ENCODE measurements around the gene APEH.

Gene APEH

DNA sequence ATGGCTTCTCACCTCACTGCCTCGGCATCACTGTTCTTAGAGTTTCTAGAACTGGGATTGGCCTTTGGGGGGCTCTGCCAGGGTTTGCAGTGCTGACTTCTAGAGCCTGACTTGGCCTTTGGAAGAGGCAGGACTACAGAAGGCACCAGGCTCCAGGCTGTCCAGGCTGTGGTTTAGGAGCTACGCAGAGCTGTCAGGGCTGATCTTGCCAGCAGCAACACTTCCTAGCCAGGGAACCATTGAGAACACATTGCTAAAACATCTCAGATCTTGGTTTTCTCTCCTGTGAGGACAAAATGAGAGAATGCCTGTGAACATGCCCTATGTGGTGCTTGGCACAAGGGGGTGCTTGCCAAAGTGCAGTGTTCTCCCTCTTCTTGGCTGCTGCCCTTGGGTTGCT is 34.6 kb upstream of the APEH start:
- no peak for DNase-seq
- TF ChIP-seq, protein P1, sequence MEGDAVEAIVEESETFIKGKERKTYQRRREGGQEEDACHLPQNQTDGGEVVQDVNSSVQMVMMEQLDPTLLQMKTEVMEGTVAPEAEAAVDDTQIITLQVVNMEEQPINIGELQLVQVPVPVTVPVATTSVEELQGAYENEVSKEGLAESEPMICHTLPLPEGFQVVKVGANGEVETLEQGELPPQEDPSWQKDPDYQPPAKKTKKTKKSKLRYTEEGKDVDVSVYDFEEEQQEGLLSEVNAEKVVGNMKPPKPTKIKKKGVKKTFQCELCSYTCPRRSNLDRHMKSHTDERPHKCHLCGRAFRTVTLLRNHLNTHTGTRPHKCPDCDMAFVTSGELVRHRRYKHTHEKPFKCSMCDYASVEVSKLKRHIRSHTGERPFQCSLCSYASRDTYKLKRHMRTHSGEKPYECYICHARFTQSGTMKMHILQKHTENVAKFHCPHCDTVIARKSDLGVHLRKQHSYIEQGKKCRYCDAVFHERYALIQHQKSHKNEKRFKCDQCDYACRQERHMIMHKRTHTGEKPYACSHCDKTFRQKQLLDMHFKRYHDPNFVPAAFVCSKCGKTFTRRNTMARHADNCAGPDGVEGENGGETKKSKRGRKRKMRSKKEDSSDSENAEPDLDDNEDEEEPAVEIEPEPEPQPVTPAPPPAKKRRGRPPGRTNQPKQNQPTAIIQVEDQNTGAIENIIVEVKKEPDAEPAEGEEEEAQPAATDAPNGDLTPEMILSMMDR (IDR thresholded peaks at IDR 0.05; ENCODE audit: low read depth, low read length): no peak
- H3K36me3 ChIP-seq: no peaks in the 10 kb centered on the region
- no peaks in the 10 kb centered on the region for H3K27me3 ChIP-seq
- H3K9me3 ChIP-seq: no peaks in the 10 kb centered on the region
- no peak overlapping the region for H3K4me3 ChIP-seq (ENCODE audit: low read depth, low read length)
- H3K4me1 ChIP-seq: no peaks in the 10 kb centered on the region

DNA sequence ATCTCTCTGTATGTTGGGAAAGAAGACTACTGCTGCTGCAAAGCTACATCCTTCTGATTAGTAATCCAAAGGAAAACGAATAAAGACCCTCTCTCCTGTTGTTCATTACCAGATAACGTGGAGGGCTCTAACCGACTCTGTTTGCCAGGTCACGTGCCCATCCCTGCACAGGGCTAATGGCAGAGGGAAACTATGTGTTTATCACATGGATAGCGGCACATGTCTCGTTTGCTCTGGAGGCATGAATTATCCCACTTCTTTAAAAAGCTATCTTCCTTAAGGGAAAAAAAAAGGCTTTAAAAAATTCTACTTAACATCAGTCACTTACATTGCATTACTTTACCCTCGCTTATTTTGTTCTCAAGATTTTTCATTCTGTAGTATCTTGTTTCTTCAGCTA is 32.9 kb upstream of the APEH start:
- no peaks in the 10 kb centered on the region for H3K36me3 ChIP-seq
- H3K4me3 ChIP-seq (ENCODE audit: low read depth, low read length): no peak overlapping the region
- no peak for DNase-seq
- H3K27me3 ChIP-seq: no peaks in the 10 kb centered on the region
- H3K4me1 ChIP-seq: no peaks in the 10 kb centered on the region
- H3K9me3 ChIP-seq: no peaks in the 10 kb centered on the region
- TF ChIP-seq, protein P1 (IDR thresholded peaks at IDR 0.05; ENCODE audit: low read depth, low read length): no peak

DNA sequence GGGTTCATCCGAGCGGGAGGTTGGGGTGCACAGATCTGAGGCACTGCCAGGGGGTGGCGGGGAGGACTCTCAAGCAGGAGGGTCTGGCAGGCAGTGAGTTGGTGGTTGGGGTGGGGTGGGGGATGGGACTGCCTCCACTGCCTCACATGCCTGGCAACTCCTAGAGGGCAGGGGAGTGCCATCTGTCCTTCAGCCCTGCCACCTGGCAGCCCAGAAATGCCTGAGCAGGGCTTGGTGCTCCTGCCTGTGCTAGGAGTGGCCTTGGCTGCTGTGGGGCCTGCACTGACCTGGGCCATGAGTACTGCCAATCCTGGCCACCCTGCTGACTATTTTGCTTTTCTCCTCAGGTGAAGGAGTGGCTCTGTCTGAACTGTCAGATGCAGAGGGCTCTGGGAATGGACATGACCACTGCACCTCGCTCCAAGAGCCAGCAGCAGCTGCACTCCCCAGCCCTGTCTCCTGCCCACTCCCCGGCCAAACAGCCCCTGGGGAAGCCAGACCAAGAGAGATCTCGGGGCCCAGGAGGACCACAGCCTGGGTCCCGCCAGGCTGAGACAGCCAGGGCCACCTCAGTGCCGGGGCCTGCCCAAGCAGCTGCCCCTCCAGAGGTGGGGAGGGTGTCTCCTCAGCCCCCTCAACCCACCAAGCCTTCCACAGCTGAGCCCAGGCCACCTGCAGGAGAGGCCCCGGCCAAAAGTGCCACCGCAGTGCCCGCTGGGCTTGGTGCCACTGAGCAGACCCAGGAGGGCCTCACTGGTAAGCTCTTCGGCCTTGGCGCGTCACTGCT is 32.0 kb upstream of the APEH start:
- Histone ChIP-seq H3K27me3 (no peaks in the 10 kb centered on the region), H3K9me3 (no peaks in the 10 kb centered on the region), H3K4me3 (ENCODE audit: low read depth, low read length) (no peak overlapping the region), H3K4me1 (no peaks in the 10 kb centered on the region), H3K36me3 (no peaks in the 10 kb centered on the region)
- DNase-seq: no peak
- TF ChIP-seq, protein P1 (IDR thresholded peaks at IDR 0.05; ENCODE audit: low read depth, low read length): no peak

DNA sequence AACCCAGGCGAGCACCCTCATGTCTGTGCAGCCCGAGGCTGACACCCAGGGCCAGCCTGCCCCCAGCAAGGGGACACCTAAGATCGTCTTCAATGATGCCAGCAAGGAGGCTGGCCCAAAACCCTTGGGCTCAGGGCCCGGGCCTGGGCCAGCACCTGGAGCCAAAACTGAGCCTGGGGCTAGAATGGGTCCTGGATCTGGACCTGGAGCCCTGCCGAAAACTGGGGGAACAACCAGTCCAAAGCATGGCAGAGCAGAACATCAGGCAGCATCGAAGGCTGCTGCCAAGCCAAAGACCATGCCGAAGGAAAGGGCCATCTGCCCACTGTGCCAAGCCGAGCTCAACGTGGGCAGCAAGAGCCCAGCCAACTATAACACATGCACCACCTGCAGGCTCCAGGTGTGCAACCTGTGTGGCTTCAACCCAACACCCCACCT is 31.4 kb upstream of the APEH start:
- no peaks in the 10 kb centered on the region for H3K4me1 ChIP-seq
- no peak overlapping the region for H3K4me3 ChIP-seq (ENCODE audit: low read depth, low read length)
- no peak for DNase-seq
- H3K9me3 ChIP-seq: no peaks in the 10 kb centered on the region
- no peaks in the 10 kb centered on the region for H3K36me3 ChIP-seq
- TF ChIP-seq, protein P1 (IDR thresholded peaks at IDR 0.05; ENCODE audit: low read depth, low read length): no peak
- no peaks in the 10 kb centered on the region for H3K27me3 ChIP-seq

DNA sequence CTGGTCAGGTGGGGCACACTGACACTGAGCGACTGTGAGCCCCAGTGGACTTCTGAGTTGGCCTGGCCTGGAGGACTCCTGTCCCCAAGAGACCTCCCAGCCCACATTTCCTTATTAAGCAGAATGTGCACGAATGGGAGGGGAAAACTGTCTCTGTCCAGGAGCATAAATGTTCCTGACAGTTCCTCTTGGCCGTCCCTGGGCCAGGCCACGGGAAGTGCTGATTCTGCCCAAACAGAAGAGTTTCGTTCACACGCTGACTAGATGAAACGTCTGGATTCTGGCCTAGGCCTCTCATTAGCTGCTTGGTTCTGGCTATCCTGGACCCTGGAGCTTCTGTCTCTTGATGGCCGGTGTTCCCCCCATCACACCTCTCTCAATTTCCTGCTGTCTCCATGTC is 29.5 kb upstream of the APEH start:
- no peak for DNase-seq
- no peak overlapping the region for H3K4me3 ChIP-seq (ENCODE audit: low read depth, low read length)
- no peaks in the 10 kb centered on the region for H3K27me3 ChIP-seq
- no peaks in the 10 kb centered on the region for H3K4me1 ChIP-seq
- TF ChIP-seq, protein P1 (IDR thresholded peaks at IDR 0.05; ENCODE audit: low read depth, low read length): no peak
- H3K9me3 ChIP-seq: no peaks in the 10 kb centered on the region
- no peaks in the 10 kb centered on the region for H3K36me3 ChIP-seq

DNA sequence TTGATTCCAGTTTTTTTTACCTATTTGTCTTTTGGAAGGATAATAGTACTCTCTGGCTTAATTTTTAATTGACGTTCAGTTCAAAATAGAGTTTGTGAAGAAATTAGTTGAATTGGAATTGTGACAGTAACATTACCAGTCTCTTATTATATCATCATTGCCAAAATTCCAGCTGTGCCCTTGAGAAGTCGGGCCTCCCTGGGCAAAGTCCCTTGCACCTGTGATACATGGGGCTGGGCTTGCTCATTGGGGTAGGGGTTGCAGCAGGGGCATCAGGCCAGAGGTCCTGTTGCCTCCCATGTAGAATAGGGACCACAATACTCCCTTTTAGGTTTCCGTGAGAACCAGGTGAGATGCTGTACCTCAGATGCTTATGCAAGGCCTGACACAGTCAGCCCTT is 27.9 kb upstream of the APEH start:
- no peaks in the 10 kb centered on the region for H3K36me3 ChIP-seq
- no peaks in the 10 kb centered on the region for H3K4me1 ChIP-seq
- TF ChIP-seq, protein P1 (IDR thresholded peaks at IDR 0.05; ENCODE audit: low read depth, low read length): no peak
- H3K9me3 ChIP-seq: no peaks in the 10 kb centered on the region
- H3K4me3 ChIP-seq (ENCODE audit: low read depth, low read length): no peak overlapping the region
- no peaks in the 10 kb centered on the region for H3K27me3 ChIP-seq
- DNase-seq: no peak

Measured in BE2C (cell line).